Bronchial epithelial cell (primary cell): ENCODE measurements around the gene MICAL2. TPM values are rescaled to one million over a fixed set of nuclear protein-coding genes. Genes with fewer than 3 reads are reported as not detected.

Experiments
- DNase-seq: peaks from one replicate; pipeline ENCODE4 v3.0.0-alpha.2; 2010; ENCODE audit warnings: low read depth
- FAIRE-seq: peaks from 2 replicates; lab custom pipeline; 2011; peaks lifted over from hg19 to GRCh38; lab: Jason Lieb, UNC
- H3K27me3 ChIP-seq: 2 replicates; pipeline ENCODE4 v1.5.1; 2011; ENCODE audit warnings: low read length; ENCODE audit not compliant: control insufficient read depth, insufficient read depth
- H3K36me3 ChIP-seq: 2 replicates; pipeline ENCODE4 v1.5.1; 2011; ENCODE audit warnings: low read length; ENCODE audit not compliant: control insufficient read depth, insufficient read depth
- H3K4me3 ChIP-seq: 2 replicates; pipeline ENCODE4 v1.5.1; 2011; ENCODE audit warnings: mild to moderate bottlenecking, low read depth, low read length, control low read depth
- CTCF ChIP-seq: IDR thresholded peaks from 2 replicates; pipeline ENCODE4 v1.5.1; 2011; ENCODE audit warnings: mild to moderate bottlenecking, moderate library complexity, low read length, control low read depth, inconsistent platforms; ENCODE audit not compliant: insufficient read depth, severe bottlenecking
- total RNA-seq: library from RNA; depleted of rRNA; stranded (reverse); fragments of >200 nt; gene quantifications from 2 replicates; pipeline ENCODE4 v1.2.1, GENCODE V29; 2014

MICAL2 gene
- total RNA-seq, 1 donor from 2014 or later = 75.0 TPM

- no peaks in the 10 kb centered on the region for H3K27me3 ChIP-seq
- peaks cover 20% of the 10 kb centered on the region for H3K36me3 ChIP-seq
- no peak for DNase-seq
- FAIRE-seq = no peak
- TF ChIP-seq CTCF = no peak
- H3K4me3 ChIP-seq = no peak overlapping the region
Observed at GRCh38 chr11:12212821-12213185, 102.4 kb downstream of the MICAL2 start.

GRCh38 chr11:12213883-12214282 is 103.5 kb downstream of the MICAL2 start:
- no peak for FAIRE-seq
- Histone ChIP-seq H3K27me3 (no peaks in the 10 kb centered on the region), H3K36me3 (peaks cover 21% of the 10 kb centered on the region), H3K4me3 (no peak overlapping the region)
- TF ChIP-seq CTCF = no peak
- peak; percentile 74 for DNase-seq

- FAIRE-seq = no peak
- peaks cover 15% of the 10 kb centered on the region for H3K36me3 ChIP-seq
- DNase-seq = no peak
- H3K4me3 ChIP-seq = no peak overlapping the region
- TF ChIP-seq CTCF = no peak
- H3K27me3 ChIP-seq = no peaks in the 10 kb centered on the region
Observed at GRCh38 chr11:12214751-12215150, 104.4 kb downstream of the MICAL2 start.

- no peaks in the 10 kb centered on the region for H3K27me3 ChIP-seq
- FAIRE-seq = no peak
- DNase-seq = no peak
- peaks cover 17% of the 10 kb centered on the region for H3K36me3 ChIP-seq
- TF ChIP-seq CTCF = no peak
- no peak overlapping the region for H3K4me3 ChIP-seq
Observed at GRCh38 chr11:12215181-12215593, 104.8 kb downstream of the MICAL2 start.

GRCh38 chr11:12216041-12216451 is 105.7 kb downstream of the MICAL2 start:
- no peak for DNase-seq
- H3K27me3 ChIP-seq = no peaks in the 10 kb centered on the region
- H3K4me3 ChIP-seq = no peak overlapping the region
- peaks cover 19% of the 10 kb centered on the region for H3K36me3 ChIP-seq
- no peak for FAIRE-seq
- no peak for TF ChIP-seq CTCF

GRCh38 chr11:12216671-12217374 is 106.4 kb downstream of the MICAL2 start:
- no peak for DNase-seq
- Histone ChIP-seq H3K27me3 (no peaks in the 10 kb centered on the region), H3K36me3 (peaks cover 19% of the 10 kb centered on the region), H3K4me3 (no peak overlapping the region)
- no peak for TF ChIP-seq CTCF
- no peak for FAIRE-seq
